ENCODE results near the gene MCEMP1.

Gene MCEMP1

DNA sequence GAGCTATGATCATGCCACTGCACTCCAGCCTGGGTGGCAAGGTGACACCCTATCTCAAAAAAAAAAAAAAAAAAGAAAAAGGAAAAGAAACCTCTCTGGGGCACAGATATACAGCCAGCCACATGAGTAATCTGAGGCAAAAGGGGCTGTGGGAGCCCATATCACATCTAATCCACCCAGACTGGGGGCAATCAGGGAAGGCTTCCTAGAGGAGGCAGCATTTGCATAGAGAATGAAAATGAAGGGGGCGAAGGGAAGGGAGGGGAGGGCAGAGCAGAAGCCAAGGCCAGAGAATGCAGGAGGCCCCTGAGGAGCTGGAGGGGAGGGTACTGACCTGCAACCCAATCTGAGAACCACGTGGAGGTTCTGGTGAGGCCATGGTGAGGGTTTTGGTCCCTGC lies 26.7 kb upstream of the MCEMP1 start:
- Histone ChIP-seq H3K4me1 (ENCODE audit: control insufficient read depth, low read length) (peaks cover 45% of the 10 kb centered on the region), H3K9me3 (ENCODE audit: control insufficient read depth, insufficient read depth, low read length) (no peaks in the 10 kb centered on the region), H3K79me2 (ENCODE audit: control insufficient read depth, low read length) (no peaks in the 10 kb centered on the region), H3K4me2 (ENCODE audit: low read length) (no peak overlapping the region), H3K36me3 (ENCODE audit: control insufficient read depth, low read length) (no peaks in the 10 kb centered on the region), H3K9me2 (replicated peaks; ENCODE audit: control insufficient read depth, low read length) (no peaks in the 10 kb centered on the region), H3F3A (ENCODE audit: control insufficient read depth, insufficient read depth) (0 out of 2 replicates have a peak, but pooled peaks cover 3% of the 10 kb centered on the region), H3K27ac (ENCODE audit: low read depth, low read length) (no peak overlapping the region), H4K20me1 (ENCODE audit: control insufficient read depth, insufficient read depth, low read depth, low read length) (no peaks in the 10 kb centered on the region), H3K27me3 (ENCODE audit: control insufficient read depth, low read length) (no peaks in the 10 kb centered on the region), H3K4me3 (ENCODE audit: low read length) (no peak overlapping the region)
- no peak for TF ChIP-seq EZH2phosphoT487 (IDR thresholded peaks at IDR 0.05; ENCODE audit: borderline replicate concordance, low read length)

DNA sequence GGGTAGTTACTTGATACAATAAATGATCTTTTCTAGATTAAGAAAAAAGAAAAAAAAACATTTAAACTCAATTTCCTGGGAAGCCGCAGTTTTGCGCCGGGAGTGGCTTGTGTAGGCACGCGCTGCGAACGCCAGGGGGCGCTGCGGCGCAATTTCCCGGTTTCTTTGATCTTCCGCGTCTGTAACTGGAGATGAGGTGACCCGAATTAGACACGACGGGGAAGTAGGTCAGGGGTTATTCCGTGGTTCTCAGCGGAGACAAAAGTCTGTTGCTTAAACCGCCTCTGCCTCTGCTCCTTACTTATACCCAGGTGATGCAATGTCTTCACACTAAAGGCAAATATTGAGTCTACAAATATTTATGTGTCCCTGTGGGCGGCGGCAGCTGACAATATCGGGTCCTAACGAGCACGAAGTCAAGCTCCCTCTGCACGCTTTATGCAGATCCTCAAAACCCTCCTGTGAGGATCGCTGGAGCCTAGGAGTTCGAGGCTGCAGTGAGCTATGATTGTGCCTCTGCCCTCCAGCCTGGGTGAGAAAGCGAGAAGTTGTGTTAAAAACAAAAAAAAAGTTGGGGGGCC lies 24.7 kb upstream of the MCEMP1 start:
- H3F3A ChIP-seq (ENCODE audit: control insufficient read depth, insufficient read depth), result 0 out of 2 replicates have a peak, but pooled peaks cover 3% of the 10 kb centered on the region
- H3K4me1 ChIP-seq (ENCODE audit: control insufficient read depth, low read length), result peaks cover 33% of the 10 kb centered on the region
- no peaks in the 10 kb centered on the region for H3K79me2 ChIP-seq (ENCODE audit: control insufficient read depth, low read length)
- no peaks in the 10 kb centered on the region for H4K20me1 ChIP-seq (ENCODE audit: control insufficient read depth, insufficient read depth, low read depth, low read length)
- H3K27ac ChIP-seq (ENCODE audit: low read depth, low read length), result no peak overlapping the region
- H3K4me3 ChIP-seq (ENCODE audit: low read length), result peak overlapping the region; percentile 62
- H3K27me3 ChIP-seq (ENCODE audit: control insufficient read depth, low read length), result no peaks in the 10 kb centered on the region
- no peaks in the 10 kb centered on the region for H3K9me3 ChIP-seq (ENCODE audit: control insufficient read depth, insufficient read depth, low read length)
- peak overlapping the region; percentile 73 for H3K4me2 ChIP-seq (ENCODE audit: low read length)
- H3K36me3 ChIP-seq (ENCODE audit: control insufficient read depth, low read length), result no peaks in the 10 kb centered on the region
- H3K9me2 ChIP-seq (replicated peaks; ENCODE audit: control insufficient read depth, low read length), result no peaks in the 10 kb centered on the region
- TF ChIP-seq EZH2phosphoT487 (IDR thresholded peaks at IDR 0.05; ENCODE audit: borderline replicate concordance, low read length), result no peak
- TF ChIP-seq CTCF (IDR thresholded peaks at IDR 0.05; ENCODE audit: low read depth, low read length, poor library complexity, severe bottlenecking), result peak; percentile 88

DNA sequence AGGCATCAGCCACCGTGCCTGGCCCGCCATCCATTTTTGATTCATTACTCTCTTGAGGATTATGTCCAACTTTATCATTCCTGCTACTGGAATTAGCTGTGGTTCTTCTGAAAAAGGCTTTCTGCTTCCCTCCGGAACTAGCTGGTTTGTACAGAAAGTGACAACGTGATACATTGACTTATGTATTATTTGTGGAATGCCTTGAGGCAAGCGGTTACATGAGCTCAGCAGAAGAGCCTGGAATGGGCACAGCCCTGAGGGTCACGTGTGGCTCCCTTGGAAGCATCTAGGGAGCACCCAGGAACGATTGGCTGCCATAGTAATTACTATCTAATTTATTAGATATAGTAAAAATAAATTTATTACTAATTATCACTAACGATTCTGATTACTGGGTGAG lies 22.5 kb upstream of the MCEMP1 start:
- Histone ChIP-seq H3K4me3 (ENCODE audit: low read length) (no peak overlapping the region), H3K79me2 (ENCODE audit: control insufficient read depth, low read length) (no peaks in the 10 kb centered on the region), H3K36me3 (ENCODE audit: control insufficient read depth, low read length) (no peaks in the 10 kb centered on the region), H3K27ac (ENCODE audit: low read depth, low read length) (no peak overlapping the region), H3K27me3 (ENCODE audit: control insufficient read depth, low read length) (no peaks in the 10 kb centered on the region), H3K4me2 (ENCODE audit: low read length) (no peak overlapping the region), H3F3A (ENCODE audit: control insufficient read depth, insufficient read depth) (0 out of 2 replicates have a peak, but pooled peaks cover under 1% of the 10 kb centered on the region), H3K4me1 (ENCODE audit: control insufficient read depth, low read length) (peaks cover 25% of the 10 kb centered on the region), H3K9me2 (replicated peaks; ENCODE audit: control insufficient read depth, low read length) (no peaks in the 10 kb centered on the region), H3K9me3 (ENCODE audit: control insufficient read depth, insufficient read depth, low read length) (no peaks in the 10 kb centered on the region), H4K20me1 (ENCODE audit: control insufficient read depth, insufficient read depth, low read depth, low read length) (no peaks in the 10 kb centered on the region)
- TF ChIP-seq CTCF (IDR thresholded peaks at IDR 0.05; ENCODE audit: low read depth, low read length, poor library complexity, severe bottlenecking) (no peak), EZH2phosphoT487 (IDR thresholded peaks at IDR 0.05; ENCODE audit: borderline replicate concordance, low read length) (no peak)

GRCh38 chr19:7655581-7655980 lies 21.3 kb upstream of the MCEMP1 start:
- H3K27me3 ChIP-seq (ENCODE audit: control insufficient read depth, low read length), result no peaks in the 10 kb centered on the region
- H3K36me3 ChIP-seq (ENCODE audit: control insufficient read depth, low read length), result no peaks in the 10 kb centered on the region
- no peak overlapping the region for H3K4me2 ChIP-seq (ENCODE audit: low read length)
- H3F3A ChIP-seq (ENCODE audit: control insufficient read depth, insufficient read depth), result no peaks in the 10 kb centered on the region
- peaks cover 19% of the 10 kb centered on the region for H3K4me1 ChIP-seq (ENCODE audit: control insufficient read depth, low read length)
- H3K9me3 ChIP-seq (ENCODE audit: control insufficient read depth, insufficient read depth, low read length), result no peaks in the 10 kb centered on the region
- TF ChIP-seq CTCF (IDR thresholded peaks at IDR 0.05; ENCODE audit: low read depth, low read length, poor library complexity, severe bottlenecking), result no peak
- TF ChIP-seq EZH2phosphoT487 (IDR thresholded peaks at IDR 0.05; ENCODE audit: borderline replicate concordance, low read length), result no peak
- H3K27ac ChIP-seq (ENCODE audit: low read depth, low read length), result no peak overlapping the region
- H3K9me2 ChIP-seq (replicated peaks; ENCODE audit: control insufficient read depth, low read length), result no peaks in the 10 kb centered on the region
- H3K79me2 ChIP-seq (ENCODE audit: control insufficient read depth, low read length), result no peaks in the 10 kb centered on the region
- no peaks in the 10 kb centered on the region for H4K20me1 ChIP-seq (ENCODE audit: control insufficient read depth, insufficient read depth, low read depth, low read length)
- no peak overlapping the region for H3K4me3 ChIP-seq (ENCODE audit: low read length)

Data from DOHH2 (cell line).